ENCODE measurements around the gene TRAPPC8. TPM values are rescaled to one million over a fixed set of nuclear protein-coding genes. Genes with fewer than 3 reads are reported as not detected.

TRAPPC8 gene
- total RNA-seq, 1 donor from 2014 or later = 29.6 TPM

GRCh38 chr18:31789409-31789808, 153.5 kb downstream of the TRAPPC8 start:
- Mint-ChIP-seq H3K4me1 (ENCODE audit: low read depth) (no peaks in the 10 kb centered on the region), H3K36me3 (ENCODE audit: low read depth) (no peaks in the 10 kb centered on the region), H3K27me3 (ENCODE audit: low read depth) (peaks cover 4% of the 10 kb centered on the region), H3K27ac (ENCODE audit: unreplicated experiment) (no peak overlapping the region), H3K4me3 (ENCODE audit: unreplicated experiment) (no peak overlapping the region), H3K9me3 (ENCODE audit: low read depth) (peaks cover 3% of the 10 kb centered on the region)
- TF ChIP-seq CTCF (IDR thresholded peaks at IDR 0.05) = no peak
- DNase-seq (ENCODE audit: low spot score) = no peak

DNA sequence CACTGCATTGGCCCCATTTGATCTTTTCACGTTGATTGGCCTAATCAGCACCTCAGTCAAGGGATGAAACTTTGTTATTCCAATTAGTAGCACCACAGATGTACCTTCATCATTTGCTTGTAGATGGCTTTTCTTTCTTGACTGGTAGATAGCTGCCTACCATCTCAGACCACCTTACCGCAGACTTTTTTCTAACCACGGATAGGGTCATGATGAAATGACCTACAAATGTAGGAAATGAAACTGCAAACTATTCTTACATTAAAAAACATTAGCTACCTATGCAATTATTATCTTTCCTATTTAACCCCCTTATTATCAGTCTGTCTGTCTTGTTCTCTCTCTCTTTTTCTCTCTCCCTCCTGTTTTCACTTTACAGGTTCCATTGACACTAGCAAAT, 159.9 kb downstream of the TRAPPC8 start:
- Mint-ChIP-seq H3K4me1 (ENCODE audit: low read depth) (no peaks in the 10 kb centered on the region), H3K4me3 (ENCODE audit: unreplicated experiment) (no peak overlapping the region), H3K9me3 (ENCODE audit: low read depth) (peaks cover 14% of the 10 kb centered on the region), H3K27me3 (ENCODE audit: low read depth) (peaks cover 2% of the 10 kb centered on the region), H3K36me3 (ENCODE audit: low read depth) (peaks cover 5% of the 10 kb centered on the region), H3K27ac (ENCODE audit: unreplicated experiment) (no peak overlapping the region)
- DNase-seq (ENCODE audit: low spot score) = no peak
- TF ChIP-seq CTCF (IDR thresholded peaks at IDR 0.05) = no peak

Other genes with a start within 250 kb of the TRAPPC8 start
- 0.20 to 0.53 TPM in 2 of 3 replicates, not detected in the other for gene SLC25A52, start 182.2 kb downstream of the TRAPPC8 start, total RNA-seq
- gene RNF125, start 75.7 kb upstream of the TRAPPC8 start, total RNA-seq = 0.51 to 0.87 TPM (median 0.60 TPM) in 3 replicates
- 13.5 to 20.2 TPM (median 19.0 TPM) in 3 replicates for gene RNF138, start 148.7 kb upstream of the TRAPPC8 start, total RNA-seq
- not detected in 3 replicates for gene MEP1B, start 246.9 kb upstream of the TRAPPC8 start, total RNA-seq

All from chondrocyte (in vitro differentiated cells).